ENCODE data around the gene AMZ1.
"Not testable (repeated sequence)": the region's sequence is repeated elsewhere in the genome, so short reads cannot be mapped to it uniquely, and the experiment has no call there.

AMZ1 gene

DNA sequence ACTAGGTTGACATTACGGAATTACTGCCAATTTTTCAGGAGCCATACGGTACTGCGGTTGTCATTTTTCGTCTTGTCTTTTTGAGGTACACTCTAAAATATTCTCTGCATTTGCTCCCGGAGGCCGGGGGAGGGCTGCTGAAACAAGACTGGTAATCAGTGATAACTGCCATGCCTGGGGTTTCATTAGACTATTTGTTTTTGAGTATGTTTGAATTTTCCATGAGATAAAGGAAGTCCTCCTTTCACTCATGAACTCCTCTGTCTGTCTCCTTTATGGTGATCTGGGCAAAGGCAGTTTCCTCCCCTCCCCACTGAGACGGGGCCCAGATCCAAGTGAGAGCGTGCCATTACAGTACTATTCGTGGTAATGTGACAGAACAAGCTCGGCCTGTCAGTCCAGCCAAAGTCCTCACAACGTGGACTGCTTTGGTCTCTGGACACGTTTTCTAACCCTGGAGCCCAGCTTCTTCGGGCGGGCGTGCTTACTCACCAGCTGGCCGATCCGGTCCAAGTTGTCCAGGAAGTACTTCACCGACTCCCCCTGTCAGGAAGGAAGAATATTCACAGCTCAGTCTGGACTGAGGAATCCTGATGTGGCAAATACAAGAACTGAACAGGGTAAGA is 45.1 kb downstream of the AMZ1 start:
- DNase-seq, result no peak
- Mint-ChIP-seq H3K36me3 (peaks cover 48 to 76% of the 10 kb centered on the region in 2 donors), H3K27ac (peak overlapping the region; percentile 70), H3K9me3 (peaks cover 2 to 3% of the 10 kb centered on the region in 2 donors), H3K4me3 (peak overlapping the region; percentile 39 to 64), H3K27me3 (no peaks in the 10 kb centered on the region), H3K4me1 (peaks cover 48 to 85% of the 10 kb centered on the region in 2 donors)
- ATAC-seq (replicated peaks), result no peak

- H3K4me1 Mint-ChIP-seq, result peaks cover 50 to 85% of the 10 kb centered on the region in 2 donors
- H3K9me3 Mint-ChIP-seq, result peaks cover 2 to 3% of the 10 kb centered on the region in 2 donors
- H3K4me3 Mint-ChIP-seq, result peak overlapping the region; percentile 79 to 82
- H3K36me3 Mint-ChIP-seq, result peaks cover 45 to 73% of the 10 kb centered on the region in 2 donors
- DNase-seq (no peak), ATAC-seq (replicated peaks) (peak; percentile 4 to 6)
- H3K27ac Mint-ChIP-seq, result peak overlapping the region; percentile 95
- no peaks in the 10 kb centered on the region for H3K27me3 Mint-ChIP-seq
These were observed 46.2 kb downstream of the AMZ1 start for GRCh38 chr7:2734084-2734686.

- H3K9me3 Mint-ChIP-seq, result peaks cover 2 to 3% of the 10 kb centered on the region in 2 donors
- no peak for DNase-seq
- H3K4me1 Mint-ChIP-seq, result peaks cover 52 to 81% of the 10 kb centered on the region in 2 donors
- peaks cover 44 to 66% of the 10 kb centered on the region in 2 donors for H3K36me3 Mint-ChIP-seq
- no peaks in the 10 kb centered on the region for H3K27me3 Mint-ChIP-seq
- peak overlapping the region; percentile 95 for H3K27ac Mint-ChIP-seq
- peak; percentile 68 to 76 for ATAC-seq (replicated peaks)
- peak overlapping the region; percentile 79 to 82 for H3K4me3 Mint-ChIP-seq
These were observed 47.0 kb downstream of the AMZ1 start for GRCh38 chr7:2734751-2735571.

- Mint-ChIP-seq H3K4me3 (peak overlapping the region; percentile 19 to 79), H3K27me3 (no peaks in the 10 kb centered on the region), H3K36me3 (peaks cover 42 to 64% of the 10 kb centered on the region in 2 donors), H3K27ac (peak overlapping the region; percentile 95), H3K9me3 (peaks cover 2 to 3% of the 10 kb centered on the region in 2 donors), H3K4me1 (peaks cover 54 to 85% of the 10 kb centered on the region in 2 donors)
- DNase-seq (no peak), ATAC-seq (replicated peaks) (no peak)
These were observed 47.7 kb downstream of the AMZ1 start for GRCh38 chr7:2735744-2736143.

DNA sequence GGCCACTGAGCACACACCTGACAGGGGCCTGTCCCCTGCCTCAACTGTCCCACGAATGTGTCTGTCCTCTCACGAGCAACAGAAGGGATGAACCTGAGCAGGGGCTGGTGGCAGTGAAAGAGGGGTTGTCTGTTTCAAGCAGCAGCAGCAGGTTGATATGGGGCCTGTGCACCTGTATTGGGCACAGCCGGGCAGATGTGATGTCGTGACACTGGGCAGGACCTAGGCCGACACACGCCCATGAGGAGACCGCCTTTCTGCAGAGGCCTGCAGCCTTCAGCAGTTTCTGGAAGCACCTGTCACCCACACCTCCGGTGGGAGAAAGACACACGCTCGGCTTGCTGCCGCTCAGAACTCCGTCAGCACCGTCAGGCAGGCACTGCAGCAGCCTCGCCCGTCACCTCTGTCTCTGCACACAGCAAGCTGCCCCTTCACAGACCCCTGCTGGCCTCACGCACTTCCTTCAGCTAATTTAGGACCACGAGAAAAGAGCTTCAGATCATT is 48.5 kb downstream of the AMZ1 start:
- ATAC-seq (replicated peaks), result peak; percentile 63 to 65
- peak overlapping the region; percentile 35 to 51 for H3K4me3 Mint-ChIP-seq
- H3K36me3 Mint-ChIP-seq, result peaks cover 35 to 57% of the 10 kb centered on the region in 2 donors
- peaks cover 2 to 3% of the 10 kb centered on the region in 2 donors for H3K9me3 Mint-ChIP-seq
- H3K27me3 Mint-ChIP-seq, result no peaks in the 10 kb centered on the region
- peak overlapping the region; percentile 63 for H3K27ac Mint-ChIP-seq
- peaks cover 57 to 92% of the 10 kb centered on the region in 2 donors for H3K4me1 Mint-ChIP-seq
- DNase-seq, result no peak

DNA sequence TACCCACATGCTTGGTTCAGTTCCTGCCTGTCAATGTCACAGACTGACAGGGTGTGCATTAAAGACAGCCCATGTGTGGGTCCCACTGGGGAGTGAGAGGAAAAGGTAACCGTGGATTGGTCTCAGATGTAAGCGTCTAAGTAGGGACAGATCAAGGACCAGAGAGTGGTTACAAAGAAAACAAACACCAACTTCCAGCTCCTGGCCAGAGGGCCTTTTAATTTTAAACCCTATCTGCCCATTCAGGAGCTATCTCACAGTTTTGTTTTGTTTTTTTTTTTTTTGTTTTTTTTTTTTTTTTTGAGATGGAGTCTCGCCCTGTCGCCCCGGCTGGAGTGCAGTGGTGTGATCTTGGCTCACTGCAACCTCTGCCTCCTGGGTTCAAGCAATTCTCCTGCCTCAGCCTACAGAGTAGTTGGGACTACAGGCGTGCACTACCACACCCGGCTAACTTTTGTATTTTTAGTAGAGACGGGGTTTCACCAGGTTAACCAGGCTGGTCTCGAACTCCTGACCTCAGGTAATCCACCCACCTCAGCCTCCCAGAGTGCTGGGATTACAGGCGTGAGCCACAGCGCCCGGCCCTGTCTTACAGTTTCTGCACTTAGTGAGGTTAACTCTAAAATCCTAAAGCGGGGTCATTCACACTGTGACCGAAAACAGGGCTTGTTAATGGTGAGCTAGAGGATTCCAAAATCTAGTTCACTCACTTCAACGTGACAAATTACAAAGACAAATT is 49.2 kb downstream of the AMZ1 start:
- peak overlapping the region; percentile 35 to 51 for H3K4me3 Mint-ChIP-seq
- DNase-seq, H3K9me3 Mint-ChIP-seq, H3K27me3 Mint-ChIP-seq: not testable (repeated sequence)
- peak overlapping the region; percentile 63 for H3K27ac Mint-ChIP-seq
- H3K36me3 Mint-ChIP-seq, result peaks cover 30 to 52% of the 10 kb centered on the region in 2 donors
- H3K4me1 Mint-ChIP-seq, result peaks cover 58 to 88% of the 10 kb centered on the region in 2 donors
- ATAC-seq (replicated peaks), result peak in 1 of 2 donors; percentile 34

DNA sequence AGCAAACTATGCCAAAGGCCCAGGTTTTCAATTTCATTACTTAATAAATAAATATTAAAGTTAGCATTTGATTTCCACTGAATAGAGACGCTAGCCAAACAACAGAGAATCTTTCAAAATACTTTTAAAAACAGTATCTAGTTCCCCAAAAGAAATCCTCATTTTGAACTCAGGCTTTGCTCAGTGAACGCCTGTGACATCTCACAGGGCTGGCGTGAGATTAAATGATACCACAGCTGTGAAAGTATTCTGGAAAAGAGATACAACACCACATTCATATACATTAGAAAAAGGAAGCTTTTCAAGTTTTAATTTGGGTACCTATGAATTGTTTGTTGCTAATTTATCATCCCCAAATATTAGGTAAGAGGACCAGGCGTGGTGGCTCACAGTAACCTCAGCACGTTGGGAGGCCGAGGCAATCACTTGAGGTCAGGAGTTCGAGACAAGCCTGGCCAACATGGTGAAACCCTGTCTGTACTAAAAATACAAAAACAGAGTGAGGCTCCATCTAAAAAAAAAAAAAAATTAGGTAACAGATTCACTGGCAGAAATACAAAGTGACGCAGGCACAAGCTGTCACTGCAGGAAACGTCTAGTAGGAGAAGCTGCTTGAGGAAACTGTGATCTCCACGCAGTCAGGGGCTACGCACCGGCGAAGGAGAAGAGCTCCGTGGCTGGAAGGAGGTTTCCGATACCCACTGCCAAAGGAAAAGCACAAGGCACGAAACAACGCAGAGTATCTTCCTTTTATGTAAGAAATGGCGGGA is 50.0 kb downstream of the AMZ1 start:
- ATAC-seq (replicated peaks) (no peak), DNase-seq (no peak)
- Mint-ChIP-seq H3K4me1 (peaks cover 55 to 88% of the 10 kb centered on the region in 2 donors), H3K4me3 (peak overlapping the region; percentile 46 to 55), H3K9me3 (peaks cover 2 to 3% of the 10 kb centered on the region in 2 donors), H3K27me3 (no peaks in the 10 kb centered on the region), H3K36me3 (peaks cover 26 to 52% of the 10 kb centered on the region in 2 donors), H3K27ac (peak overlapping the region; percentile 89)

DNA sequence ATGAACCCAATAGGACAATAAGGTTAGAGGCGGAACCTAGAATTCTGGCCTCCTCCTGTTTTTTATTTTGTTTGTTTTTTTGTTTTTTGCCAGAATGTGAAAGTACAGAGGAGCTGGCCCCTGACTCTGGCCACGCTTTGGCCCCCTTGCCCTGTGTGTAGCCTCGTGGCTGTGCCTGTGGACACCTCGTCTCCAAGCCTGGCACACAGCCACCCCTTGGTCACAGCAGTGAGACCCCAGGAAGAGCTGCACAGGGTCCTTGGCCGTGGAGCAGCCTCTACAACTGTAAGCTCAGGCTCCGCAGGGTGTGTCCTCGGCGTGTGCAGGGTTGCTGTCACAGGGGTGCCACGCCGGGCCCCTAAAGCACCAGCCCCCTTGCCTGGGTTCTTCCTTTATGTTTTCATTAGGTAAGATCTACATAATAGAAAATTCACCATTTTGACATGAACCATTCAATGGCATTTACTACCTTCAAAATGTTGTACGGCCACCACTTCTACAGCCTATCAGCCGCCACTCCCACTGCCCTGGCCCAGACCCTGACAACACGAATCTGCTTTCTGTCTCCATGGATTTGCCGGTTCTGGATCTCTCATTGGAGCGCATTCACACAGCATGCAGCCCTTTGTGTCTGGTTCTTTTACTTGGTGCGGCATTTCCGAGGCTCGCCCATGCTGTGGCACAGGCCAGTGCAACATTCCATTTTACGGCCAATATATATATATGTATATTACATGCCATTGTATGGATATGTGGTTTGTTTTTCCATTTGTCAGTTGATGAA is 51.0 kb downstream of the AMZ1 start:
- Mint-ChIP-seq H3K27ac (peak overlapping the region; percentile 51), H3K4me3 (peak overlapping the region in 1 of 2 donors; percentile 35), H3K4me1 (peaks cover 53 to 79% of the 10 kb centered on the region in 2 donors), H3K27me3 (no peaks in the 10 kb centered on the region), H3K9me3 (no peaks in the 10 kb centered on the region), H3K36me3 (peaks cover 23 to 47% of the 10 kb centered on the region in 2 donors)
- DNase-seq (no peak), ATAC-seq (replicated peaks) (no peak)

- ATAC-seq (replicated peaks); H3K27ac Mint-ChIP-seq: not testable (repeated sequence)
- peaks cover 31 to 43% of the 10 kb centered on the region in 2 donors for H3K36me3 Mint-ChIP-seq
These were observed 55.7 kb downstream of the AMZ1 start for GRCh38 chr7:2743523-2744185.

DNA sequence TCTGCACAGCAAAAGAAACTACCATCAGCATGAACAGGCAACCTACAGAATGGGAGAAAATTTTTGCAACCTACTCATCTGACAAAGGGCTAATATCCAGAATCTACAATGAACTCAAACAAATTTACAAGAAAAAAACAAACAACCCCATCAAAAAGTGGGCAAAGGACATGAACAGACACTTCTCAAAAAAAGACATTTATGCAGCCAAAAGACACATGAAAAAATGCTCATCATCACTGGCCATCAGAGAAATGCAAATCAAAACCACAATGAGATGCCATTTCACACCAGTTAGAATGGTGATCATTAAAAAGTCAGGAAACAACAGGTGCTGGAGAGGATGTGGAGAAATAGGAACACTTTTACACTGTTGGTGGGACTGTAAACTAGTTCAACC is 60.7 kb downstream of the AMZ1 start:
- H3K27ac Mint-ChIP-seq; H3K4me3 Mint-ChIP-seq; DNase-seq; ATAC-seq (replicated peaks); H3K27me3 Mint-ChIP-seq; H3K9me3 Mint-ChIP-seq: not testable (repeated sequence)
- H3K4me1 Mint-ChIP-seq, result peaks cover 33 to 43% of the 10 kb centered on the region in 2 donors
- H3K36me3 Mint-ChIP-seq, result peaks cover 24 to 47% of the 10 kb centered on the region in 2 donors

More at GRCh38 chr7:2743523-2744185, 55.7 kb downstream of the AMZ1 start:
- H3K9me3 Mint-ChIP-seq, H3K27me3 Mint-ChIP-seq, DNase-seq, H3K4me3 Mint-ChIP-seq: not testable (repeated sequence)
- peaks cover 24 to 39% of the 10 kb centered on the region in 2 donors for H3K4me1 Mint-ChIP-seq

- H3K9me3 Mint-ChIP-seq, result peaks cover 0 to 1% of the 10 kb centered on the region in 2 donors
- ATAC-seq (replicated peaks) (no peak), DNase-seq (no peak)
- no peaks in the 10 kb centered on the region for H3K27me3 Mint-ChIP-seq
- no peak overlapping the region for H3K4me3 Mint-ChIP-seq
- H3K36me3 Mint-ChIP-seq, result peaks cover 21 to 50% of the 10 kb centered on the region in 2 donors
- H3K27ac Mint-ChIP-seq, result peak overlapping the region; percentile 51
- peaks cover 32 to 43% of the 10 kb centered on the region in 2 donors for H3K4me1 Mint-ChIP-seq
These were observed 62.0 kb downstream of the AMZ1 start for GRCh38 chr7:2750004-2750407.

DNA sequence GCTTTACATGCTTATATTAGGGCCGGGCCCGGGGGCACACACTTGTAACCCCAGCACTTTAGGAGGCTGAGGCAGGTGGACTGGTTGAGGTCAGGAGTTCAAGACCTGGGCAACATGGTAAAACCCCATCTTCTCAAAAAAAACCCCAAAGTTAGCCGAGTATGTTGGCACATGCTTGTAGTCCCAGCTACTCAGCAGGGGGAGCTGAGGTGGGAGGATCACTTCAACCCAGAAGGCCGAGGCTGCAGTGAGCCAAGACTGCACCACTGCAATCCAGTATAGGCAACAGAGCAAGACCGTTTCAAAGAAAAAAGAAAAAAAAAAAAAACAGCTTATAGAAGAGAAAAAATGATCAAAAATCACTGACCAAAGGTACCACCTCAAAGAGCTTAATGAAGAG is 63.1 kb downstream of the AMZ1 start:
- Mint-ChIP-seq H3K27ac (peak overlapping the region; percentile 73), H3K4me3 (peak overlapping the region in 1 of 2 donors; percentile 18), H3K9me3 (no peaks in the 10 kb centered on the region), H3K36me3 (peaks cover 29 to 54% of the 10 kb centered on the region in 2 donors), H3K27me3 (no peaks in the 10 kb centered on the region), H3K4me1 (peaks cover 33 to 49% of the 10 kb centered on the region in 2 donors)
- DNase-seq (no peak), ATAC-seq (replicated peaks) (peak; percentile 42 to 75)
